ENCODE results near the gene MGMT.

The MGMT gene

DNA sequence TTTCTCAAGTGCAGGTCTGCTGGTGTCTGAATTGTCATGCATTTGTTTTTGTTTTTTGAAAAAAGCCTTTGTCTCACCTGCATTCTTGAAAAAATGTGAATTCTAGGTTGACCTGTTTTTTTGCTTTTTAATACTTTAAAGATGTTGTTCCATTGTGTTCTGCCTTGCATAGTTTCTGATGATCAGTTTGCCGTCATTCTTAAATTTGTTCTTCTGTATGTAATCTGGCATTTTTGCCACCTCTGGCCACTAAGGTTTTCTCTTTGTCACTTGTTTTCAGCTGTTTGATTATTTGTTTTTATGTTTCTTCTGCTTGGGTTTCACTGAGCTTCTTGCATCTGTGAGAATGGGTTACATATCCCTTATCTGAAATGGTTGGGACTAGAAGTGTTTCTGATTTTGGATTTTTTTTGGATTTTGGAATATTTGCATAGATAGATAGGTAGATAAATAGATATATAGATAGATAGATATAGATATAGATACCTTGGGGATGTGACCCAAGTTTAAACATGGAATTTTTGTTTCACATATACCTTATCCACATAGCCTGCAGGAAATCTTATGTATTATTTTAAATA lies 16.5 kb downstream of the MGMT start:
- Histone ChIP-seq H3K36me3 (replicated peaks; ENCODE audit: insufficient read depth, low read length) (no peaks in the 10 kb centered on the region), H3K27ac (ENCODE audit: low read length) (no peak overlapping the region), H3K4me1 (ENCODE audit: low read length) (no peaks in the 10 kb centered on the region), H3K4me3 (ENCODE audit: low read length) (no peak overlapping the region), H3K9me2 (replicated peaks; ENCODE audit: insufficient read depth, low read length) (no peaks in the 10 kb centered on the region), H3K4me2 (ENCODE audit: low read depth, low read length) (no peak overlapping the region), H3K9me3 (replicated peaks; ENCODE audit: insufficient read depth, low read length) (no peaks in the 10 kb centered on the region), H2AFZ (ENCODE audit: low read length) (no peak overlapping the region), H3K27me3 (replicated peaks; ENCODE audit: insufficient read depth, low read length) (no peaks in the 10 kb centered on the region), H3F3A (ENCODE audit: insufficient read depth, low read length) (no peaks in the 10 kb centered on the region), H3K9ac (ENCODE audit: low read length) (no peak overlapping the region), H4K20me1 (ENCODE audit: insufficient read depth, low read length) (no peaks in the 10 kb centered on the region), H3K79me2 (ENCODE audit: low read length) (no peaks in the 10 kb centered on the region)
- no peak for TF ChIP-seq EZH2phosphoT487 (IDR thresholded peaks at IDR 0.05; ENCODE audit: low read length)
- no peak for TF ChIP-seq EZH2 (optimal IDR thresholded peaks at IDR 0.05; ENCODE audit: low read depth, low read length)
- TF ChIP-seq CTCF (IDR thresholded peaks at IDR 0.05; ENCODE audit: low read length), result no peak
- DNase-seq, result no peak

GRCh38 chr10:129486805-129487204 lies 19.8 kb downstream of the MGMT start:
- TF ChIP-seq CTCF (IDR thresholded peaks at IDR 0.05; ENCODE audit: low read length) (no peak), EZH2phosphoT487 (IDR thresholded peaks at IDR 0.05; ENCODE audit: low read length) (no peak), EZH2 (optimal IDR thresholded peaks at IDR 0.05; ENCODE audit: low read depth, low read length) (no peak)
- Histone ChIP-seq H4K20me1 (ENCODE audit: insufficient read depth, low read length) (no peaks in the 10 kb centered on the region), H2AFZ (ENCODE audit: low read length) (no peak overlapping the region), H3K9me3 (replicated peaks; ENCODE audit: insufficient read depth, low read length) (no peaks in the 10 kb centered on the region), H3K9me2 (replicated peaks; ENCODE audit: insufficient read depth, low read length) (no peaks in the 10 kb centered on the region), H3K9ac (ENCODE audit: low read length) (no peak overlapping the region), H3K27me3 (replicated peaks; ENCODE audit: insufficient read depth, low read length) (no peaks in the 10 kb centered on the region), H3F3A (ENCODE audit: insufficient read depth, low read length) (no peaks in the 10 kb centered on the region), H3K79me2 (ENCODE audit: low read length) (no peaks in the 10 kb centered on the region), H3K4me3 (ENCODE audit: low read length) (no peak overlapping the region), H3K4me2 (ENCODE audit: low read depth, low read length) (no peak overlapping the region), H3K4me1 (ENCODE audit: low read length) (no peaks in the 10 kb centered on the region), H3K36me3 (replicated peaks; ENCODE audit: insufficient read depth, low read length) (no peaks in the 10 kb centered on the region), H3K27ac (ENCODE audit: low read length) (no peak overlapping the region)
- DNase-seq, result no peak

DNA sequence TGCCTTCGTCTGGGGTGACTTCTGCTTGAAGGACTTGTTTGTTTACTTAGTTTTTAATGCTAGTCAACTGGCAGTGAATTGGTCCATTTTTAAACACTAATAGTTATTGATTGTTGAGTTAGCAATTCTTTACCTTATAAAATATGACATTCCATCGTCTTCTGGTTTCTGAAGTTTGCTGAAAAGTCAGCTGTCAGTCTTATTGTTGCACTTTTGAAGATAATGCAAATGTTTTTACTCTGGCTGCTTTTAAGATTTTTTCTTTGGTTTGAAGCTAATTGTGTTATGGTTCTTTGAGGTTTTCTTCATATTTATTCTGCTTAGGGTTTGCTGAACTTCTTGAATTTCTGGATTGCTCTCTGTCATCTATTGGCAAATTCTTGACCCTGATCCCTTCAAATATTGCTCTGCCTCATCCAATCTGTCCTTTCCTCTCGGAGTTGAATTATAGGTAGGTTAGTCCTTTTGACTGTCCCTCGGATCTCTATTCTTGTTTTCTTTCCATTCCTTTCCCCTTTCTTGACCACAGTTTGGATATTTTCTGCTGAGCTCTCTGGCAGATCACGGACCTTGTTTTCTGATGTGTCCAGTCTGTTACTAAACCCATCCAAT lies 24.2 kb downstream of the MGMT start:
- Histone ChIP-seq H3K4me2 (ENCODE audit: low read depth, low read length) (no peak overlapping the region), H3K9ac (ENCODE audit: low read length) (no peak overlapping the region), H3K4me3 (ENCODE audit: low read length) (no peak overlapping the region), H3K9me3 (replicated peaks; ENCODE audit: insufficient read depth, low read length) (no peaks in the 10 kb centered on the region), H3K9me2 (replicated peaks; ENCODE audit: insufficient read depth, low read length) (no peaks in the 10 kb centered on the region), H2AFZ (ENCODE audit: low read length) (no peak overlapping the region), H3K27me3 (replicated peaks; ENCODE audit: insufficient read depth, low read length) (no peaks in the 10 kb centered on the region), H3K4me1 (ENCODE audit: low read length) (no peaks in the 10 kb centered on the region), H3F3A (ENCODE audit: insufficient read depth, low read length) (no peaks in the 10 kb centered on the region), H3K27ac (ENCODE audit: low read length) (no peak overlapping the region), H4K20me1 (ENCODE audit: insufficient read depth, low read length) (no peaks in the 10 kb centered on the region), H3K79me2 (ENCODE audit: low read length) (no peaks in the 10 kb centered on the region), H3K36me3 (replicated peaks; ENCODE audit: insufficient read depth, low read length) (no peaks in the 10 kb centered on the region)
- no peak for DNase-seq
- TF ChIP-seq CTCF (IDR thresholded peaks at IDR 0.05; ENCODE audit: low read length) (no peak), EZH2 (optimal IDR thresholded peaks at IDR 0.05; ENCODE audit: low read depth, low read length) (no peak), EZH2phosphoT487 (IDR thresholded peaks at IDR 0.05; ENCODE audit: low read length) (no peak)
